ENCODE measurements around the gene ELMOD1.

The ELMOD1 gene
- long read RNA-seq = 0 reads

- TF ChIP-seq GABPA (IDR thresholded peaks at IDR 0.05; ENCODE audit: low read depth) = no peak
- no peak for TF ChIP-seq SPI1 (IDR thresholded peaks at IDR 0.05; ENCODE audit: borderline replicate concordance, low read depth)
- no peak for TF ChIP-seq POLR2AphosphoS5 (IDR thresholded peaks at IDR 0.05; ENCODE audit: low read depth)
- TF ChIP-seq, protein P1, sequence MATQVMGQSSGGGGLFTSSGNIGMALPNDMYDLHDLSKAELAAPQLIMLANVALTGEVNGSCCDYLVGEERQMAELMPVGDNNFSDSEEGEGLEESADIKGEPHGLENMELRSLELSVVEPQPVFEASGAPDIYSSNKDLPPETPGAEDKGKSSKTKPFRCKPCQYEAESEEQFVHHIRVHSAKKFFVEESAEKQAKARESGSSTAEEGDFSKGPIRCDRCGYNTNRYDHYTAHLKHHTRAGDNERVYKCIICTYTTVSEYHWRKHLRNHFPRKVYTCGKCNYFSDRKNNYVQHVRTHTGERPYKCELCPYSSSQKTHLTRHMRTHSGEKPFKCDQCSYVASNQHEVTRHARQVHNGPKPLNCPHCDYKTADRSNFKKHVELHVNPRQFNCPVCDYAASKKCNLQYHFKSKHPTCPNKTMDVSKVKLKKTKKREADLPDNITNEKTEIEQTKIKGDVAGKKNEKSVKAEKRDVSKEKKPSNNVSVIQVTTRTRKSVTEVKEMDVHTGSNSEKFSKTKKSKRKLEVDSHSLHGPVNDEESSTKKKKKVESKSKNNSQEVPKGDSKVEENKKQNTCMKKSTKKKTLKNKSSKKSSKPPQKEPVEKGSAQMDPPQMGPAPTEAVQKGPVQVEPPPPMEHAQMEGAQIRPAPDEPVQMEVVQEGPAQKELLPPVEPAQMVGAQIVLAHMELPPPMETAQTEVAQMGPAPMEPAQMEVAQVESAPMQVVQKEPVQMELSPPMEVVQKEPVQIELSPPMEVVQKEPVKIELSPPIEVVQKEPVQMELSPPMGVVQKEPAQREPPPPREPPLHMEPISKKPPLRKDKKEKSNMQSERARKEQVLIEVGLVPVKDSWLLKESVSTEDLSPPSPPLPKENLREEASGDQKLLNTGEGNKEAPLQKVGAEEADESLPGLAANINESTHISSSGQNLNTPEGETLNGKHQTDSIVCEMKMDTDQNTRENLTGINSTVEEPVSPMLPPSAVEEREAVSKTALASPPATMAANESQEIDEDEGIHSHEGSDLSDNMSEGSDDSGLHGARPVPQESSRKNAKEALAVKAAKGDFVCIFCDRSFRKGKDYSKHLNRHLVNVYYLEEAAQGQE (IDR thresholded peaks at IDR 0.05; ENCODE audit: insufficient replicate concordance, low read depth) = no peak
- TF ChIP-seq, protein P2, sequence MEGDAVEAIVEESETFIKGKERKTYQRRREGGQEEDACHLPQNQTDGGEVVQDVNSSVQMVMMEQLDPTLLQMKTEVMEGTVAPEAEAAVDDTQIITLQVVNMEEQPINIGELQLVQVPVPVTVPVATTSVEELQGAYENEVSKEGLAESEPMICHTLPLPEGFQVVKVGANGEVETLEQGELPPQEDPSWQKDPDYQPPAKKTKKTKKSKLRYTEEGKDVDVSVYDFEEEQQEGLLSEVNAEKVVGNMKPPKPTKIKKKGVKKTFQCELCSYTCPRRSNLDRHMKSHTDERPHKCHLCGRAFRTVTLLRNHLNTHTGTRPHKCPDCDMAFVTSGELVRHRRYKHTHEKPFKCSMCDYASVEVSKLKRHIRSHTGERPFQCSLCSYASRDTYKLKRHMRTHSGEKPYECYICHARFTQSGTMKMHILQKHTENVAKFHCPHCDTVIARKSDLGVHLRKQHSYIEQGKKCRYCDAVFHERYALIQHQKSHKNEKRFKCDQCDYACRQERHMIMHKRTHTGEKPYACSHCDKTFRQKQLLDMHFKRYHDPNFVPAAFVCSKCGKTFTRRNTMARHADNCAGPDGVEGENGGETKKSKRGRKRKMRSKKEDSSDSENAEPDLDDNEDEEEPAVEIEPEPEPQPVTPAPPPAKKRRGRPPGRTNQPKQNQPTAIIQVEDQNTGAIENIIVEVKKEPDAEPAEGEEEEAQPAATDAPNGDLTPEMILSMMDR (IDR thresholded peaks at IDR 0.05; ENCODE audit: insufficient read depth, low read length) = no peak
- peak within 1 kb of the TSS; percentile 45 for H3K4me3 ChIP-seq (replicated peaks; ENCODE audit: insufficient read depth, low read length)
- H3K27me3 ChIP-seq (ENCODE audit: insufficient read depth, poor library complexity, severe bottlenecking) = peaks cover 52% of the 10 kb centered on the region
- DNase-seq (ENCODE audit: low read depth in 1 of 2, low spot score in 1 of 2) = no peak
- H3K27ac ChIP-seq (replicated peaks) = no peak within 1 kb of the TSS
These were observed at the start of gene ELMOD1 for GRCh38 chr11:107590460-107591377. Gene ELMOD1 (plus strand): TSS chr11:107591147. CDS start chr11:107618190, 27,043 bp downstream.

DNA sequence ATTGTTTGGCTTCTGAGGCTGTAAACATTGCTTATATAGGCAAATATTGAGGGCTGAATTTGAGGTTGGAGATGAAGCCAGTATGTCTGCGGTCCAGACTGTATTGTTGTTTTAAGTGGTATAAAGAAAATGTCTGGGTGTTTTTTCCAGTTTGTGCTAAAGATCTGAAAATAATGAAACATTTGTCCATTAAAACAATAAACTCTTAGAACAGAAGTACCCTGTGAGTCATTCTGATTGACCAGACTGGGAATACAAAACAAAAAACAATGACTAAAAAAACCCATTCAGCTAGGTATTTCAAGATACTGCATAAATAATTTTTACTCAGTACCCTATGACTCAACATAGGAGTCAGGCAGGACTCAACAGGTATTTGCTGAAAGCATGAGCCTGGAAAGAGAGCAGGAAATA, 45.8 kb upstream of the ELMOD1 start:
- TF ChIP-seq, protein P1 (IDR thresholded peaks at IDR 0.05; ENCODE audit: insufficient replicate concordance, low read depth) = no peak
- no peak for TF ChIP-seq SPI1 (IDR thresholded peaks at IDR 0.05; ENCODE audit: borderline replicate concordance, low read depth)
- no peak for TF ChIP-seq POLR2AphosphoS5 (IDR thresholded peaks at IDR 0.05; ENCODE audit: low read depth)
- no peak for TF ChIP-seq GABPA (IDR thresholded peaks at IDR 0.05; ENCODE audit: low read depth)
- TF ChIP-seq, protein P2 (IDR thresholded peaks at IDR 0.05; ENCODE audit: insufficient read depth, low read length) = no peak
- DNase-seq (ENCODE audit: low read depth in 1 of 2, low spot score in 1 of 2) = no peak
- Histone ChIP-seq H3K27me3 (ENCODE audit: insufficient read depth, poor library complexity, severe bottlenecking) (no peaks in the 10 kb centered on the region), H3K27ac (replicated peaks) (no peak overlapping the region), H3K4me3 (replicated peaks; ENCODE audit: insufficient read depth, low read length) (no peak overlapping the region)

GRCh38 chr11:107547961-107548360, 43.0 kb upstream of the ELMOD1 start:
- no peak overlapping the region for H3K27ac ChIP-seq (replicated peaks)
- no peaks in the 10 kb centered on the region for H3K27me3 ChIP-seq (ENCODE audit: insufficient read depth, poor library complexity, severe bottlenecking)
- TF ChIP-seq SPI1 (IDR thresholded peaks at IDR 0.05; ENCODE audit: borderline replicate concordance, low read depth) = no peak
- TF ChIP-seq, protein P1 (IDR thresholded peaks at IDR 0.05; ENCODE audit: insufficient replicate concordance, low read depth) = no peak
- no peak for TF ChIP-seq POLR2AphosphoS5 (IDR thresholded peaks at IDR 0.05; ENCODE audit: low read depth)
- TF ChIP-seq, protein P2 (IDR thresholded peaks at IDR 0.05; ENCODE audit: insufficient read depth, low read length) = no peak
- no peak for TF ChIP-seq GABPA (IDR thresholded peaks at IDR 0.05; ENCODE audit: low read depth)
- H3K4me3 ChIP-seq (replicated peaks; ENCODE audit: insufficient read depth, low read length) = no peak overlapping the region
- DNase-seq (ENCODE audit: low read depth in 1 of 2, low spot score in 1 of 2) = no peak
